Activated naive CD4-positive, alpha-beta T cell treated with Interleukin-2 at 50 U/mL for 16 hours (primary cell): Measurements from ENCODE around the gene SNAP91.

Source experiments
- DNase-seq: peaks from one replicate; pipeline ENCODE4 v3.0.0-alpha.2; 2020

Gene SNAP91

DNA sequence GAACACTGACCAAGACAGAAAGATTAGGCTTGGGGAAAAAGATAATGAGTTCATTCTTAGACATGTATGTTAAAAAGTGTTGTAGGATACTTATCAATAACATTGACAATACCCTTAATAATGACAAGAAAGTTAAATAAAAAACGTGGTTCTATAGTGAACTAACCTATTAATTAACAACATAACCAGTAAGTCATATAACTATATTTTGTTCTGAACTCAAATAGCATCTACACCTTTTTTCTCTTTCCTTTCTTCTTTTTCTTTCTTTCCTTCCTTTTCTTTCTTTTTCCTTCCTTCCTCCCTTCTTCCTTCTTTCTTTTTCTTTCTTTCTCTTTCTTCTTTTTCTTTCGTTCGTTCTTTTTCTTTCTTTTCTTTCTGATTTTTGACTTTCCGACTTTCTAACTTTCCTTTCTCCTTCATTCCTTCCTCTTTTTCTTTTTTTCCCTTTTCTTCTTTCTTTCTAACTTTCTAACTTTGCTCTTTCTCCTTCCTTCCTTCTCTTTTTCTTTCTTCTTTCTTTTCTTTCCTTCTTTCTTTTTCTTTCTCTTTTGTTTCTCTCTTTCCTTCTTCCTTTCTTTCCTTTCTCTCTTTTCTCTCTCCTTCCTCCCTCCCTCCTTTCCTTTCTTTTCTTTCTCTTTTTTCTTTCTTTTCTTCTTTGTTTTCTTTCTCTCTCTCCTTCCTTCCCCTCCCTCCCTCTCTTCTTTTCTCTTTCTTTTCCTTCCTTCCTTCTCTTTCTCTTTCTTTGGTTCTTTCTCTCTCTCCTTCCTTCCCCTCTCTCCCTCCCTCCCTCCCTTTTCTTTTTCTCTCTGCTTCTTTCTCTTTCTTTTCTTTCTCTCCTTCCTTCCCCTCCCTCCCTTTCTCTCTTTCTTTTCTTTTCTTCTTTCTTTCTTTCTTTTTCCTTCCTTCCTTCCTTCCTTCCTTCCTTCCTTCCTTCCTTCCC, 172.0 kb downstream of the SNAP91 start:
- DNase-seq: no peak

DNA sequence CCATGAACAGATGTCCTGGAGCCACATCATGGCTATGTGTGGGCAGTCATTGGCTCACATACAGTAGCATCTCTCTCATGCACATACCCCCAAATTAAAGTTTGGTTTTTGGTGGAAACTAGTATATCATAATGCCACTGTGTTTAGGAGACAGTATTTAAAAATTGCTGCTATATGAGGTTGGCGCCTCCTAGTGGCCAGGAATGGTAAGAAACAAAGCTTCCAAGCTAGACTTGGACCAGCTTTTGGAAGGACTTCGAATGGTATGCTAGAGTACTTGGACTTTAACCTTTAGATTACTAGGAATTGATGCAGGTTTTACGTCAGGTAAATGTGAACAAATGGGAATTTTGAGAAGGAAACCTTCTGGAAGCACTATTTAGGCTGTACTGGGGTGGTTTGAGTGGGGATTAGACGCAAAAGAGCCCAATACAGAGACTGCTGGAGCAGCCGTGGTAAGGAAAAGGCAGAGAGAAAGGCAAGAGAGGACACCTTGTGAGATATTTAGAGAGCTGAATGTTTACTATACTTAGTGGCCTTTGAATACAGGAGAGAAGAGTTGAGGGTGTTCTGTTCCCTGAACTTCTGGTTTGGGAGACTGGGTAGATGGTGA, 172.8 kb downstream of the SNAP91 start:
- DNase-seq: peak; percentile 47

- DNase-seq: no peak
These were observed 190.0 kb downstream of the SNAP91 start for GRCh38 chr6:83518816-83519480.

GRCh38 chr6:83517500-83517899, 191.4 kb downstream of the SNAP91 start:
- DNase-seq: no peak

GRCh38 chr6:83514866-83515466, 193.9 kb downstream of the SNAP91 start:
- DNase-seq: no peak

- no peak for DNase-seq
These were observed 194.4 kb downstream of the SNAP91 start for GRCh38 chr6:83514466-83514865.

- peak; percentile 17 for DNase-seq
These were observed 196.8 kb downstream of the SNAP91 start, which contains the start of gene PRSS35 for GRCh38 chr6:83511901-83512681. PRSS35 (plus strand) TSS chr6:83512534; CDS start chr6:83523442, 10,908 bp downstream.

DNA sequence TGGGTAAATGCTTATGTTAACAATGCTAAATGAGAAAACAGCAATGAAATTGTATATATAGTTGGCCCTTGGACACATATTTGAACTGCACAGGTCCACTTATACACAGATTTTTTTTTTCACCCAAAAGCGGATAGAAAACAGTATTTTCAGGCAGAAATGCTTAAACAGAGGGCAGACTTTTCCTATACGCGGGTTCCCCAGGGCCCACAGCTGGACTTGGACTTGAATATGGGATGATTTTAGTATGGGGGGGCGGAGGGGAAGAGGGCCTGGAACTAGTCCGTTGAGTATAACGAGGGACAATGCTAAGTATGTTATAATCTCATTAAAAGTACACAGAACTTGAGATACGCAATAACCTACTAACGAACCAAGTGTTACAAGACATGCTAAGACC, 197.6 kb downstream of the SNAP91 start:
- no peak for DNase-seq

DNA sequence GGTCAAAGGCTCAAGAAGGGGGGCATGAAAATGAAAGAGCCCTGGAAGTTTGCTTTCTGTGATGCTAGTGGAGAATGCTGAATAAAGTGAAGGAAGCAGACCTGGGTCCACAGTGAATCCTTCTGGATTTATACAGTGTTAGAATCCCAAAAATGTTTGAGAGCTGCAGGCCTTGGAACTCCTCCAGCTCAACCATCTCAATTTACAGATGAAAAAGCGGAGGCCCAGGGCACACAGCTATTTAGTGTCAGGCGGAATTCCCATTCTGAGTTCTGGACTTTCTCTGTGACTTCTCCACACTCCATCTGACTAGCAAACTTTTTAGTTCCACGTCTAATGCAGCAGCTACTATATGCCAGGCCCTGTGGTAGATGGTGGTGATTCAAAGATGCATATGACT, 198.1 kb downstream of the SNAP91 start:
- no peak for DNase-seq

GRCh38 chr6:83509441-83509840, 199.5 kb downstream of the SNAP91 start:
- DNase-seq: no peak

GRCh38 chr6:83505356-83505755, 203.5 kb downstream of the SNAP91 start:
- DNase-seq: no peak
